ENCODE results near the gene ITGB8. TPM values are rescaled to one million over a fixed set of nuclear protein-coding genes. Genes with fewer than 3 reads are reported as not detected.

ITGB8 gene
- total and polyA plus RNA-seq, 4 donors = 0.16 to 2.8 (median 0.51) TPM

DNA sequence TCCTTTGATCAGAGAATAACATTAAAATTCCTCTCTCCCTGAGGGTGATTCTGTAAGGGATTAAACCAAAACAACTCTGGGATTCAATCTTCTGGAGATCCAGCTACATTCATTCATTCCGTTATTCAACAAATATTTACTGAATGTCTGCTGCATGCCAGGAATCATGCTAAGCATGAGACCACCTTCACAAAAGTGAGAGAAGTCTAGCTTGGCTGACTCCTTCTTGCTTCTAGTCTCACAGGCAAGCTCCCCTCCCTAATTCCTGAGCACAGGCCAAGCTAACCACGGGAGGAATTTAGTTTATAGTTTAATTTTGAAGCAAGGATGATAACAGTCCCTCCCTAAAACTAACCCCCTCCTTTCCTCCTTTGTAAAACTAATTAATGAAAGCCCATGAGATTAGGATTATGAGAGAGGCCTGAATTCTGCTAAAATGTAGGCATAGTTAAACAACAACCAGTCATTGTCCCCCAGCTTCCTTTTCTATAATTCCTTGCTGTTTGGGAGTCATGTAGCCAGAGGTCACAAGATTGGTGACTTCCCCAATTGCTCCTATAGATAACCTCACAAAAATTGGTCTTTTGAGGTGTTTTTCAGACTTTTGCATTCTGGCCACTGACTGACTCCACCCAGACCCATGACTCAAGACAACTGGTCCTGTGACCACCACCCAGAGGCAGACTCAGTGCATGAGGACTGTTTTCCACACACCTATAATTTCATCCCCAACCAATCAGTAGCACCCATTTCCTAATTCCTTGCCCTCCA lies 113.5 kb downstream of the ITGB8 start:
- H3K27ac ChIP-seq (ENCODE audit: low read depth in 1 of 2, low read length in 2 of 2) = no peak overlapping the region
- no peak for TF ChIP-seq TAF1 (conservative IDR thresholded peaks at IDR 0.05)
- TF ChIP-seq RAD21 (IDR thresholded peaks at IDR 0.05) = no peak
- no peak for TF ChIP-seq ATF3 (IDR thresholded peaks at IDR 0.05)
- TF ChIP-seq JUND (IDR thresholded peaks at IDR 0.05) = no peak
- TF ChIP-seq, protein P1, sequence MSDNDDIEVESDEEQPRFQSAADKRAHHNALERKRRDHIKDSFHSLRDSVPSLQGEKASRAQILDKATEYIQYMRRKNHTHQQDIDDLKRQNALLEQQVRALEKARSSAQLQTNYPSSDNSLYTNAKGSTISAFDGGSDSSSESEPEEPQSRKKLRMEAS (IDR thresholded peaks at IDR 0.05) = no peak
- no peak for TF ChIP-seq HNF4G (IDR thresholded peaks at IDR 0.05)
- no peak for TF ChIP-seq ZBTB33 (IDR thresholded peaks at IDR 0.05)
- no peak for TF ChIP-seq SP1 (IDR thresholded peaks at IDR 0.05)
- TF ChIP-seq REST (IDR thresholded peaks at IDR 0.05) = no peak
- TF ChIP-seq NR2F2 (IDR thresholded peaks at IDR 0.05) = no peak
- TF ChIP-seq, protein P2, sequence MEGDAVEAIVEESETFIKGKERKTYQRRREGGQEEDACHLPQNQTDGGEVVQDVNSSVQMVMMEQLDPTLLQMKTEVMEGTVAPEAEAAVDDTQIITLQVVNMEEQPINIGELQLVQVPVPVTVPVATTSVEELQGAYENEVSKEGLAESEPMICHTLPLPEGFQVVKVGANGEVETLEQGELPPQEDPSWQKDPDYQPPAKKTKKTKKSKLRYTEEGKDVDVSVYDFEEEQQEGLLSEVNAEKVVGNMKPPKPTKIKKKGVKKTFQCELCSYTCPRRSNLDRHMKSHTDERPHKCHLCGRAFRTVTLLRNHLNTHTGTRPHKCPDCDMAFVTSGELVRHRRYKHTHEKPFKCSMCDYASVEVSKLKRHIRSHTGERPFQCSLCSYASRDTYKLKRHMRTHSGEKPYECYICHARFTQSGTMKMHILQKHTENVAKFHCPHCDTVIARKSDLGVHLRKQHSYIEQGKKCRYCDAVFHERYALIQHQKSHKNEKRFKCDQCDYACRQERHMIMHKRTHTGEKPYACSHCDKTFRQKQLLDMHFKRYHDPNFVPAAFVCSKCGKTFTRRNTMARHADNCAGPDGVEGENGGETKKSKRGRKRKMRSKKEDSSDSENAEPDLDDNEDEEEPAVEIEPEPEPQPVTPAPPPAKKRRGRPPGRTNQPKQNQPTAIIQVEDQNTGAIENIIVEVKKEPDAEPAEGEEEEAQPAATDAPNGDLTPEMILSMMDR (IDR thresholded peaks at IDR 0.05; ENCODE audit: low read depth, low read length, missing input control) = no peak
- TF ChIP-seq GABPA (IDR thresholded peaks at IDR 0.05 in 1 of 2, conservative IDR thresholded peaks at IDR 0.05 in 1 of 2) = no peak
- TF ChIP-seq FOXA2 (IDR thresholded peaks at IDR 0.05) = no peak
- no peak for TF ChIP-seq HNF4A (conservative IDR thresholded peaks at IDR 0.05)
- TF ChIP-seq RXRA (IDR thresholded peaks at IDR 0.05) = no peak
- no peak for TF ChIP-seq YY1 (IDR thresholded peaks at IDR 0.05)
- TF ChIP-seq FOXA1 (IDR thresholded peaks at IDR 0.05) = no peak
- no peak for TF ChIP-seq EGR1 (IDR thresholded peaks at IDR 0.05; ENCODE audit: low read depth in 2 of 2)
- no peaks in the 10 kb centered on the region for H3K4me1 ChIP-seq (ENCODE audit: control insufficient read depth in 4 of 4, insufficient read depth in 4 of 4, low read length in 3 of 4)
- peaks cover 0 to 3% (median 0%) of the 10 kb centered on the region in 4 donors for H3K27me3 ChIP-seq (ENCODE audit: control insufficient read depth in 4 of 4, insufficient read depth in 4 of 4, low read length in 3 of 4)
- 52% methylated on average over 2 of the region's 2 CpGs for WGBS
- H3K36me3 ChIP-seq (ENCODE audit: control insufficient read depth in 4 of 4, insufficient read depth in 3 of 4, low read depth in 1 of 4, low read length in 3 of 4) = no peaks in the 10 kb centered on the region
- DNase-seq (ENCODE audit: low spot score) = no peak
- no peak overlapping the region for H3K4me3 ChIP-seq (ENCODE audit: low read depth in 1 of 3, low read length in 3 of 3)
- H3K9me3 ChIP-seq (ENCODE audit: control insufficient read depth in 4 of 4, low read length in 3 of 4) = peaks cover 0 to 6% (median 2%) of the 10 kb centered on the region in 4 donors
- no peak overlapping the region for H3K9ac ChIP-seq (ENCODE audit: low read depth in 1 of 2, low read length in 2 of 2)
